B cell (primary cell): ENCODE data around the gene TNFRSF13B.

Experiments
- CTCF ChIP-seq: fragments of 200-600 bp; IDR thresholded peaks from one replicate; pipeline ENCODE4 v1.8.0; 2022; ENCODE audit warnings: antibody characterized with exemption, mild to moderate bottlenecking
- EZH2 ChIP-seq: IDR thresholded peaks from 2 replicates; pipeline ENCODE4 v1.6.1; 2012; ENCODE audit warnings: borderline replicate concordance, low read depth, mild to moderate bottlenecking, moderate library complexity, low read length; ENCODE audit not compliant: insufficient read depth, poor library complexity, severe bottlenecking

GRCh38 chr17:16980813-16981731, 9.2 kb upstream of the TNFRSF13B start:
- TF ChIP-seq EZH2: no peak
- TF ChIP-seq CTCF: no peak
